ENCODE results near the gene DAP3. TPM values are rescaled to one million over a fixed set of nuclear protein-coding genes. Genes with fewer than 3 reads are reported as not detected.
"Not testable (repeated sequence)": the region's sequence is repeated elsewhere in the genome, so short reads cannot be mapped to it uniquely, and the experiment has no call there.

The DAP3 gene
- polyA plus RNA-seq, 1 of the 3 experiments (the other 2 are of a cell fraction): 115 TPM

- peak overlapping the region; percentile 93 for H2AFZ ChIP-seq (ENCODE audit: low read depth)
- H3K9me2 ChIP-seq; H3K27me3 ChIP-seq (ENCODE audit: insufficient read depth); H3K36me3 ChIP-seq (replicated peaks in 1 of 2; ENCODE audit: control insufficient read depth in 1 of 2, insufficient read depth in 2 of 2, low read length in 1 of 2); H3K9me3 ChIP-seq; H3K4me1 ChIP-seq (ENCODE audit: control insufficient read depth in 1 of 2, insufficient read depth in 2 of 2, low read depth in 1 of 2, low read length in 1 of 2); H4K20me1 ChIP-seq (ENCODE audit: insufficient read depth); H3K79me2 ChIP-seq (ENCODE audit: insufficient read depth); POLR2A ChIA-PET: not testable (repeated sequence)
- peak overlapping the region; percentile 83 for H3K4me2 ChIP-seq
- peak; percentile 71; the same call in 1 of the 2 replicates for TF ChIP-seq SIN3A (IDR thresholded peaks at IDR 0.05; ENCODE audit: borderline replicate concordance, low read depth, low read length)
- TF ChIP-seq GATA2 (CRISPR knock-in tag; IDR thresholded peaks at IDR 0.05): peak; percentile 50
- TF ChIP-seq MAX (IDR thresholded peaks at IDR 0.05; ENCODE audit: low read depth): peak; percentile 86
- peak; percentile 96 for TF ChIP-seq MXI1 (IDR thresholded peaks at IDR 0.05; ENCODE audit: low read depth, low read length)
- TF ChIP-seq POLR2AphosphoS5 (IDR thresholded peaks at IDR 0.05; ENCODE audit: low read depth, low read length): peak; percentile 74
- peak; percentile 71; the same call in 1 of the 2 replicates for TF ChIP-seq PBX3 (IDR thresholded peaks at IDR 0.05)
- WGBS (ENCODE audit: low lambda C conversion rate): 1% methylated on average over 26 of the region's 77 CpGs
- peak overlapping the region; percentile 59 to 75 for H3K4me3 ChIP-seq (ENCODE audit: low read depth in 2 of 2, low read length in 1 of 2)
- H3K9ac ChIP-seq: peak overlapping the region; percentile 80
- H3F3A ChIP-seq (replicated peaks; ENCODE audit: insufficient read depth): peaks cover 27% of the 10 kb centered on the region
- peak; percentile 85 for DNase-seq
- peak overlapping the region; percentile 65 to 69 for H3K27ac ChIP-seq (ENCODE audit: low read depth in 2 of 2, low read length in 1 of 2)
- CTCF ChIA-PET: interaction anchor here (0.9 to 3.3 kb wide), 2 partner anchors 12 to 16 kb away, joined by 3 to 12 read pairs; no protein-coding TSS in a partner anchor
These were observed 56.7 kb downstream of the DAP3 start for GRCh38 chr1:155745284-155746228.

- DNase-seq; H4K20me1 ChIP-seq (ENCODE audit: insufficient read depth); H3K4me3 ChIP-seq (ENCODE audit: low read depth in 2 of 2, low read length in 1 of 2); POLR2A ChIA-PET; H3K9ac ChIP-seq; H3K9me2 ChIP-seq; H3K27me3 ChIP-seq (ENCODE audit: insufficient read depth); H2AFZ ChIP-seq (ENCODE audit: low read depth); H3K4me2 ChIP-seq; H3K27ac ChIP-seq (ENCODE audit: low read depth in 2 of 2, low read length in 1 of 2); H3K79me2 ChIP-seq (ENCODE audit: insufficient read depth); H3K9me3 ChIP-seq; H3K4me1 ChIP-seq (ENCODE audit: control insufficient read depth in 1 of 2, insufficient read depth in 2 of 2, low read depth in 1 of 2, low read length in 1 of 2): not testable (repeated sequence)
- peaks cover 0 to 15% of the 10 kb centered on the region in 2 experiments for H3K36me3 ChIP-seq (replicated peaks in 1 of 2; ENCODE audit: control insufficient read depth in 1 of 2, insufficient read depth in 2 of 2, low read length in 1 of 2)
- CTCF ChIA-PET: interaction anchor here (0.6 kb wide), 1 partner anchor 521 kb away, joined by 4 read pairs; no protein-coding TSS in a partner anchor
- 96% methylated on average over 11 of the region's 12 CpGs for WGBS (ENCODE audit: low lambda C conversion rate)
- H3F3A ChIP-seq (replicated peaks; ENCODE audit: insufficient read depth): peaks cover 21% of the 10 kb centered on the region
These were observed 58.7 kb downstream of the DAP3 start for GRCh38 chr1:155747586-155747985.

GRCh38 chr1:155748141-155748540 lies 59.2 kb downstream of the DAP3 start:
- H3K79me2 ChIP-seq (ENCODE audit: insufficient read depth); H3K4me1 ChIP-seq (ENCODE audit: control insufficient read depth in 1 of 2, insufficient read depth in 2 of 2, low read depth in 1 of 2, low read length in 1 of 2); H3K9me2 ChIP-seq; H3K9ac ChIP-seq; H3K4me2 ChIP-seq; H3K4me3 ChIP-seq (ENCODE audit: low read depth in 2 of 2, low read length in 1 of 2); H4K20me1 ChIP-seq (ENCODE audit: insufficient read depth); H2AFZ ChIP-seq (ENCODE audit: low read depth); H3K27ac ChIP-seq (ENCODE audit: low read depth in 2 of 2, low read length in 1 of 2); H3K9me3 ChIP-seq; POLR2A ChIA-PET; DNase-seq; H3K27me3 ChIP-seq (ENCODE audit: insufficient read depth): not testable (repeated sequence)
- 57% methylated on average over 5 of the region's 5 CpGs for WGBS (ENCODE audit: low lambda C conversion rate)
- CTCF ChIA-PET: interaction anchor here (0.6 kb wide), 1 partner anchor 521 kb away, joined by 4 read pairs; no protein-coding TSS in a partner anchor
- Histone ChIP-seq H3F3A (replicated peaks; ENCODE audit: insufficient read depth) (peaks cover 19% of the 10 kb centered on the region), H3K36me3 (replicated peaks in 1 of 2; ENCODE audit: control insufficient read depth in 1 of 2, insufficient read depth in 2 of 2, low read length in 1 of 2) (peaks cover 0 to 21% of the 10 kb centered on the region in 2 experiments)

GRCh38 chr1:155759017-155759416 lies 70.1 kb downstream of the DAP3 start:
- H3K4me2 ChIP-seq; H3K4me1 ChIP-seq (ENCODE audit: control insufficient read depth in 1 of 2, insufficient read depth in 2 of 2, low read depth in 1 of 2, low read length in 1 of 2); H3K79me2 ChIP-seq (ENCODE audit: insufficient read depth); H3K27ac ChIP-seq (ENCODE audit: low read depth in 2 of 2, low read length in 1 of 2); H3K9ac ChIP-seq; H3K9me3 ChIP-seq; DNase-seq; H2AFZ ChIP-seq (ENCODE audit: low read depth); CTCF ChIA-PET; H3K27me3 ChIP-seq (ENCODE audit: insufficient read depth); POLR2A ChIA-PET; H3K9me2 ChIP-seq; H4K20me1 ChIP-seq (ENCODE audit: insufficient read depth); H3K4me3 ChIP-seq (ENCODE audit: low read depth in 2 of 2, low read length in 1 of 2): not testable (repeated sequence)
- peaks cover 47 to 56% of the 10 kb centered on the region in 2 experiments for H3K36me3 ChIP-seq (replicated peaks in 1 of 2; ENCODE audit: control insufficient read depth in 1 of 2, insufficient read depth in 2 of 2, low read length in 1 of 2)
- H3F3A ChIP-seq (replicated peaks; ENCODE audit: insufficient read depth): peaks cover 18% of the 10 kb centered on the region
- 97% methylated on average over 3 of the region's 3 CpGs for WGBS (ENCODE audit: low lambda C conversion rate)
